Common myeloid progenitor, CD34-positive (primary cell): ENCODE measurements around the gene RALB.
"Not testable (repeated sequence)": the region's sequence is repeated elsewhere in the genome, so short reads cannot be mapped to it uniquely, and the experiment has no call there.

ENCODE experiments used
- CTCF ChIA-PET: fragments of 350-600 bp; sonication (Branson Sonifier 250); formaldehyde crosslinking; loops from one replicate; lab custom pipeline; 2021; ENCODE audit warnings: antibody characterized with exemption; lab: Charles Lee
- POLR2A ChIA-PET: fragments of 350-600 bp; sonication (Branson Sonifier 250); formaldehyde crosslinking; loops from one replicate; lab custom pipeline; 2021; ENCODE audit warnings: antibody characterized with exemption; lab: Charles Lee
- DNase-seq, 3 donors: peaks; one replicate each; pipeline versions ENCODE4 v3.0.0 to v3.0.0-alpha.2; 2013
- H3K27ac ChIP-seq, 2 experiments: 1 replicate in 1 of 2; 2 replicates in 1 of 2; pipeline ENCODE4 v1.7.0; 2013; ENCODE audit warnings: inconsistent platforms in 2 of 2, low read length in 2 of 2, mild to moderate bottlenecking in 2 of 2, low read depth in 1 of 2, moderate library complexity in 1 of 2; ENCODE audit not compliant: severe bottlenecking in 2 of 2, insufficient read depth in 1 of 2, poor library complexity in 1 of 2
- H3K27me3 ChIP-seq, 5 experiments: replicated peaks in 2 of 5; 1 replicate in 3 of 5; 2 replicates in 2 of 5; pipeline versions ENCODE4 v1.6.1 to v1.7.0; 2013; ENCODE audit warnings: low read length in 4 of 5, mild to moderate bottlenecking in 2 of 5, moderate library complexity in 2 of 5, inconsistent platforms in 1 of 5; ENCODE audit not compliant: insufficient read depth in 5 of 5, control insufficient read depth in 4 of 5
- H3K36me3 ChIP-seq, 4 experiments: 1 replicate in 2 of 4; 2 replicates in 2 of 4; pipeline versions ENCODE4 v1.6.1 to v1.7.0; 2013; ENCODE audit warnings: low read length in 3 of 4, control low read depth in 1 of 4, mild to moderate bottlenecking in 1 of 4; ENCODE audit not compliant: control insufficient read depth in 4 of 4, insufficient read depth in 4 of 4
- H3K4me1 ChIP-seq, 4 experiments: 1 replicate in 3 of 4; 2 replicates in 1 of 4; pipeline versions ENCODE4 v1.6.1 to v1.7.1; 2013; ENCODE audit warnings: low read length in 3 of 4, mild to moderate bottlenecking in 3 of 4, control low read depth in 1 of 4, inconsistent platforms in 1 of 4, moderate library complexity in 1 of 4; ENCODE audit not compliant: control insufficient read depth in 4 of 4, insufficient read depth in 4 of 4; ENCODE audit errors: control extremely low read depth in 1 of 4
- H3K4me3 ChIP-seq, 7 experiments: 1 replicate in 4 of 7; 2 replicates in 3 of 7; pipeline versions ENCODE4 v1.5.1 to v1.7.0; 2013; ENCODE audit warnings: mild to moderate bottlenecking in 7 of 7, low read length in 6 of 7, moderate library complexity in 6 of 7, inconsistent platforms in 2 of 7, low read depth in 2 of 7, control low read depth in 1 of 7; ENCODE audit not compliant: insufficient read depth in 4 of 7, control insufficient read depth in 1 of 7; ENCODE audit errors: extremely low read depth in 1 of 7
- H3K9me3 ChIP-seq, 5 experiments: 1 replicate in 4 of 5; 2 replicates in 1 of 5; pipeline versions ENCODE4 v1.6.1 to v1.7.1; 2013; ENCODE audit warnings: low read length in 4 of 5, mild to moderate bottlenecking in 2 of 5, inconsistent platforms in 1 of 5, low read depth in 1 of 5, moderate library complexity in 1 of 5; ENCODE audit not compliant: control insufficient read depth in 4 of 5, insufficient read depth in 2 of 5; ENCODE audit errors: control extremely low read depth in 1 of 5
- WGBS: methylation state at CpG from one replicate; pipeline ENCODE4 v1.1.5; 2013; ENCODE audit not compliant: insufficient coverage; 5-methylcytosine and 5-hydroxymethylcytosine counted together

RALB gene

GRCh38 chr2:120320318-120320851 lies 67.7 kb downstream of the RALB start:
- peaks cover 0 to 20% (median 7%) of the 10 kb centered on the region in 4 experiments for H3K4me1 ChIP-seq
- POLR2A ChIA-PET = no interaction called here

GRCh38 chr2:120320887-120321556 lies 68.4 kb downstream of the RALB start:
- POLR2A ChIA-PET, DNase-seq, H3K4me3 ChIP-seq, H3K27ac ChIP-seq, H3K27me3 ChIP-seq, H3K36me3 ChIP-seq, H3K9me3 ChIP-seq: not testable (repeated sequence)
- CTCF ChIA-PET = interaction anchor here (0.7 kb wide), 1 partner anchor 9 kb away, joined by 3 read pairs; no protein-coding TSS in a partner anchor
- peaks cover 0 to 16% (median 7%) of the 10 kb centered on the region in 4 experiments for H3K4me1 ChIP-seq
- 100% methylated on average over 1 of the region's 5 CpGs for WGBS

More at GRCh38 chr2:120320318-120320851, 67.7 kb downstream of the RALB start:
- 73% methylated on average over 7 of the region's 10 CpGs for WGBS
- peak in 2 of 3 donors; percentile 55 to 73 for DNase-seq
- Histone ChIP-seq H3K9me3 (no peaks in the 10 kb centered on the region), H3K27me3 (peaks cover 0 to 1% (median 0%) of the 10 kb centered on the region in 5 experiments), H3K27ac (no peak overlapping the region), H3K4me3 (no peak overlapping the region), H3K36me3 (no peaks in the 10 kb centered on the region)
- CTCF ChIA-PET = interaction anchor here (0.7 kb wide), 1 partner anchor 10 kb away, joined by 3 read pairs; no protein-coding TSS in a partner anchor

GRCh38 chr2:120321721-120322284 lies 69.2 kb downstream of the RALB start:
- H3K36me3 ChIP-seq = no peaks in the 10 kb centered on the region
- no peak overlapping the region for H3K27ac ChIP-seq
- H3K4me3 ChIP-seq = no peak overlapping the region
- DNase-seq = no peak
- WGBS = 86% methylated on average over 10 of the region's 10 CpGs
- ChIA-PET POLR2A (interaction anchor here (0.7 kb wide), 1 partner anchor 19 kb away, joined by 3 read pairs; no protein-coding TSS in a partner anchor), CTCF (no interaction called here)
- H3K9me3 ChIP-seq = no peaks in the 10 kb centered on the region
- H3K4me1 ChIP-seq = peaks cover 0 to 16% (median 7%) of the 10 kb centered on the region in 4 experiments
- H3K27me3 ChIP-seq = peaks cover 0 to 1% (median 0%) of the 10 kb centered on the region in 5 experiments

- Histone ChIP-seq H3K4me1 (peaks cover 0 to 16% (median 7%) of the 10 kb centered on the region in 4 experiments), H3K36me3 (no peaks in the 10 kb centered on the region), H3K27me3 (peaks cover 0 to 1% (median 0%) of the 10 kb centered on the region in 5 experiments), H3K27ac (no peak overlapping the region), H3K4me3 (no peak overlapping the region), H3K9me3 (no peaks in the 10 kb centered on the region)
- 90% methylated on average over 5 of the region's 7 CpGs for WGBS
- ChIA-PET CTCF (no interaction called here), POLR2A (interaction anchor here (0.7 kb wide), 1 partner anchor 20 kb away, joined by 3 read pairs; no protein-coding TSS in a partner anchor)
- DNase-seq = no peak
These were observed 69.7 kb downstream of the RALB start for GRCh38 chr2:120322329-120322728.

- CTCF ChIA-PET = interaction anchor here (0.7 to 1.6 kb wide), 4 partner anchors 11 to 32 kb away, joined by 3 to 5 read pairs (median 3); no protein-coding TSS in a partner anchor
These were observed 70.6 kb downstream of the RALB start for GRCh38 chr2:120323214-120323613.

GRCh38 chr2:120323807-120324399 lies 71.3 kb downstream of the RALB start:
- ChIA-PET CTCF (interaction anchor here (0.9 to 1.6 kb wide), 4 partner anchors 11 to 21 kb away, joined by 3 to 5 read pairs (median 3); no protein-coding TSS in a partner anchor), POLR2A (no interaction called here)
- Histone ChIP-seq H3K9me3 (no peaks in the 10 kb centered on the region), H3K4me3 (no peak overlapping the region), H3K27me3 (peaks cover 0 to 1% (median 0%) of the 10 kb centered on the region in 5 experiments), H3K36me3 (no peaks in the 10 kb centered on the region), H3K4me1 (peaks cover 0 to 7% (median 2%) of the 10 kb centered on the region in 4 experiments), H3K27ac (no peak overlapping the region)
- no peak for DNase-seq
- WGBS = 54% methylated on average over 7 of the region's 10 CpGs

More at GRCh38 chr2:120323214-120323613, 70.6 kb downstream of the RALB start:
- no peak overlapping the region for H3K27ac ChIP-seq
- POLR2A ChIA-PET = no interaction called here
- WGBS = 100% methylated on average over 3 of the region's 10 CpGs
- no peaks in the 10 kb centered on the region for H3K36me3 ChIP-seq
- DNase-seq = no peak
- H3K27me3 ChIP-seq = peaks cover 0 to 1% (median 0%) of the 10 kb centered on the region in 5 experiments
- peaks cover 0 to 12% (median 4%) of the 10 kb centered on the region in 4 experiments for H3K4me1 ChIP-seq
- H3K9me3 ChIP-seq = no peaks in the 10 kb centered on the region
- no peak overlapping the region for H3K4me3 ChIP-seq
